Measurements from ENCODE around the gene GEN1.

DNA sequence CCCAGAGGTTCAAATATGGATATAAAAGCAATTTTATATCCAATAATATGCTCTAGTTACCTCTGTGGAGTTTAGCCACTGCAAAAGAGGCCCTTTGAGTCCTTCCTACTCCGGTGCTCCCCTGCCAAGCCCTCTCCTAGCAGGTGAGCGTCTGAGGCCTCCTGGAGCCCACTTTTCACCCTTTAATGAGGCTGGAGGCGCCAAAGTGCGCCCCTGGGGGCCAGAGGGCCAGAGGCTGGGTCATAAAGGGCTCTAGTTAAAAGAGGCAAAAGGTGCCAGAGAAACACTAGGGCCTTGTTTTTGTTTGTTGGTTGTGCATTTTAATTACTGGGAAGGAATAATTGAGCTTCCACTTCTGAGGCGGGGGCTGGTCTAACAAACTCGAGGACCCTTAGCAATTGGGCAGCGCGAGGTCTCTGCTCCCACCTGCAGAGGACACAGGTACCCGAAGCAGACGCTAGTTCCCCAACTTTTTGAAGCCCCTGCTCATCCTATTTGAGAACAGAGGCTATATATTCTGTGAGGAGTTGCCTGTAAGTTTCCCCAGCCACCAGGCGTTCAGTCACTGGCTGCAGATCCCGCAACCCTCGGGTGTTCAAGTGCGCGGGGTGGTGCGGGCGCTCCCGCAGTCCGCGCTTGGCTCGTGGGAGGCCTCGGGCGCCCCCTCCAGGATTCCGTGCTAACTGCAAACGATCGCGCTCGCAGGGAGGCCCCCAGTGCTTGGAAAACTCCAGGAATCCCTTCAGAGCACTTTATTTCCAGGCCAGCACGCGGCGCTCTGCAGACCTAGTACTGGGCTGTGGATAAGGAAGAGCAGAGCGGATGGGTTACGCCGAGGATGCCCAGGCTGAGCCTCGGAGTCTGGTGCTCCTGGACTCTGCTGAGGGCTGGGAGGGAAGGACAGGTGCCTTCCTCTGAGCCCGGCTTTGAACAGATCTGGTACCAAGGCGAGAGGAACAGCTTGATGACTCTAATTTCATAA, 76.4 kb downstream of the GEN1 start:
- TF ChIP-seq, protein P1, sequence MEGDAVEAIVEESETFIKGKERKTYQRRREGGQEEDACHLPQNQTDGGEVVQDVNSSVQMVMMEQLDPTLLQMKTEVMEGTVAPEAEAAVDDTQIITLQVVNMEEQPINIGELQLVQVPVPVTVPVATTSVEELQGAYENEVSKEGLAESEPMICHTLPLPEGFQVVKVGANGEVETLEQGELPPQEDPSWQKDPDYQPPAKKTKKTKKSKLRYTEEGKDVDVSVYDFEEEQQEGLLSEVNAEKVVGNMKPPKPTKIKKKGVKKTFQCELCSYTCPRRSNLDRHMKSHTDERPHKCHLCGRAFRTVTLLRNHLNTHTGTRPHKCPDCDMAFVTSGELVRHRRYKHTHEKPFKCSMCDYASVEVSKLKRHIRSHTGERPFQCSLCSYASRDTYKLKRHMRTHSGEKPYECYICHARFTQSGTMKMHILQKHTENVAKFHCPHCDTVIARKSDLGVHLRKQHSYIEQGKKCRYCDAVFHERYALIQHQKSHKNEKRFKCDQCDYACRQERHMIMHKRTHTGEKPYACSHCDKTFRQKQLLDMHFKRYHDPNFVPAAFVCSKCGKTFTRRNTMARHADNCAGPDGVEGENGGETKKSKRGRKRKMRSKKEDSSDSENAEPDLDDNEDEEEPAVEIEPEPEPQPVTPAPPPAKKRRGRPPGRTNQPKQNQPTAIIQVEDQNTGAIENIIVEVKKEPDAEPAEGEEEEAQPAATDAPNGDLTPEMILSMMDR (IDR thresholded peaks at IDR 0.05) = no peak
- TF ChIP-seq POLR2A (IDR thresholded peaks at IDR 0.05) (no peak), EP300 (IDR thresholded peaks at IDR 0.05) (no peak)

Data from ovary (tissue), 3 donors.